LNCaP clone FGC (cell line): ENCODE results near the gene ZMIZ1.
A peak's percentile ranks its signal among the peaks of the same experiment; 100 is the strongest.

Experiments used
- DNase-seq: peaks from one replicate; pipeline ENCODE4 v3.0.0-alpha.2; 2011; ENCODE audit warnings: low read depth
- H3K4me3 ChIP-seq: 2 replicates; pipeline ENCODE4 v1.5.1; 2011; ENCODE audit warnings: mild to moderate bottlenecking, low read depth, low read length, control low read depth
- TF ChIP-seq, protein P1 (sequence below): IDR thresholded peaks from 2 replicates; pipeline ENCODE4 v1.5.1; 2012; ENCODE audit warnings: mild to moderate bottlenecking; ENCODE audit not compliant: control insufficient read depth, insufficient read depth; ENCODE audit errors: extremely low read depth

Gene ZMIZ1

DNA sequence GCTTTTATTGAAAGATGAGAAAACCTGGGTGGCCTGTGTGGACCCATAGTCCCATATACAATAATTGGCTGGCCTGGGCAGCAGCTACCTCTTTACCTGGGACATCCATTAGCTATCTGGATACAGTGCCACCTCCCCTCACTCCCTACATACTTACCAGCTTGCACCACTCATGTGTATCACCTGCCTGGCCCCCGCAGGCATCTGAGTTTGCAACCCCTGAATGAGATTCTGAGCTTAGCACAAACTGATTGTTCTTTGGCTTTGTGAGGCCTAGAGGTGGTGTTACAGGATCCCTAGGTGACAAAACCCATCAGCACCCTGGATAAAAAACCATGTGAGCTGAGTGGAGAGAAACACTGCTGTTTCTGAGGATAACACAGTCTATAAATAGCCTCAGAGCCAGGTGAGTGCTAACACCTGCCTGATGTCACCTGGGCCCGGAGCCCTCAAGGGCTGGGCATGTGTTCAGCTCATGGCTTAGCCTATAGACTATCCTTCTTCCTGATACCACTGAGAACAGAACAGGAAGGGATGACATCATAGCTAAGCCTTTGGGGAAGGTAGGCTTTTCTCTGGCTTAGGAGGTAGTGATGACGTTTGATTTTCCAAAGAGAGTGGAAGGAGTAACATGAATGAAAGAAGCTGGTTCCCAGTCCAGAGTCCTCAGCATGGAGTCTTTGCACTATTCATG is 275.9 kb downstream of the ZMIZ1 start:
- no peak overlapping the region for H3K4me3 ChIP-seq
- DNase-seq, result peak; percentile 44
- TF ChIP-seq, protein P1, sequence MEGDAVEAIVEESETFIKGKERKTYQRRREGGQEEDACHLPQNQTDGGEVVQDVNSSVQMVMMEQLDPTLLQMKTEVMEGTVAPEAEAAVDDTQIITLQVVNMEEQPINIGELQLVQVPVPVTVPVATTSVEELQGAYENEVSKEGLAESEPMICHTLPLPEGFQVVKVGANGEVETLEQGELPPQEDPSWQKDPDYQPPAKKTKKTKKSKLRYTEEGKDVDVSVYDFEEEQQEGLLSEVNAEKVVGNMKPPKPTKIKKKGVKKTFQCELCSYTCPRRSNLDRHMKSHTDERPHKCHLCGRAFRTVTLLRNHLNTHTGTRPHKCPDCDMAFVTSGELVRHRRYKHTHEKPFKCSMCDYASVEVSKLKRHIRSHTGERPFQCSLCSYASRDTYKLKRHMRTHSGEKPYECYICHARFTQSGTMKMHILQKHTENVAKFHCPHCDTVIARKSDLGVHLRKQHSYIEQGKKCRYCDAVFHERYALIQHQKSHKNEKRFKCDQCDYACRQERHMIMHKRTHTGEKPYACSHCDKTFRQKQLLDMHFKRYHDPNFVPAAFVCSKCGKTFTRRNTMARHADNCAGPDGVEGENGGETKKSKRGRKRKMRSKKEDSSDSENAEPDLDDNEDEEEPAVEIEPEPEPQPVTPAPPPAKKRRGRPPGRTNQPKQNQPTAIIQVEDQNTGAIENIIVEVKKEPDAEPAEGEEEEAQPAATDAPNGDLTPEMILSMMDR, result no peak

DNA sequence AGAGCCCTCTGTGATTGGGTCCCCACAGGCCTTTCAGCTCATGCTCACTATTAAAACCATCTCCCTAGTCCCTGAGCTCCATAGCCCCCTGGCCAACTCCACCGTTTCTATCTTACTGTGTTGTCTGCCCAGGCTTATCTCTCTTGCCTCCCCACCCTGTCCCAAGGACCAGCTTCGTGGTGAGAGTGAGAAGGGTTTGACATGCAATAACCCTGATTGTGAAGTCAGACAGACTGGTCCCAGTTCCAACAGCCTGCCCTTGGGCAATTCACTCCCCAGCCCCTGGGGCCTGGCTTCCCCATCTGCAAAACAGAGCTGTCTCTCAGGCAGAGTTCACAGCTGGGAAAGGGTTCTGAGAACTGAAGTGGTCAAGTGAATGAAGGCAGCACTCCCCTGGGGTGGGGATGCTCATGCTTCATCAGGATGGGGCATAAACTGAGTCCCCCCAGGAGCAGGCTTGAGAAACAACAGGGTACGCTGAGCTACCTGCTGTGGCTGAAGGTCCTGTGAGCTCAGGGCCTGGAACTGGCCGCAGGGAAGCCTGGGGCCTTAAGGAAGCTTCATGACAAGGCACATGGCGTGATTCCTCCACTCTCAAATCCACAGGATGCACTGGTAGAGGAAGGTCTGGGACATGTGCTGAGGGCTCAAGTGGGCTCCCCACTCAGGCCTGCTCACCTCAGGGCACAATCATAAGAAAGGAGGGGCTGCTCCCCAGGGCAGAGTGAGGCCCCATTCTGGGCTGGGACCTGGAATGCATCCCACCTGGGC is 276.7 kb downstream of the ZMIZ1 start:
- H3K4me3 ChIP-seq, result no peak overlapping the region
- DNase-seq, result no peak
- TF ChIP-seq, protein P1, result no peak

DNA sequence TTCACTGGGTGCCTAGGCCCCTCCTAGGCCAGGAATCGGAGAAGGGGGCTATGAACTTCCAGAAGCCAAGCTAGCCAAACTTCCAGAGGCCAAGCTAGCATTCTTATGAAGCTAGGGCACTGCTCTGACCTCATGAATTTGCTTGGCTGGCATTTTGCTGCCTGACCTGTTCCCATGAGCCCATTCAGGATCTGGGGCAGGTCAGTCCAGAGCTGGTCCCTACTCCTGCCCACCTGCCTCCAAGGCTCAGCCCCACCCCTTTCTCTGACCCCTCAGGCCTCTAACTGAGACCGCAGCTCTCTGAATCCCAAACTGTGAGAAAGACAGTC is 277.2 kb downstream of the ZMIZ1 start:
- no peak for DNase-seq
- no peak overlapping the region for H3K4me3 ChIP-seq
- TF ChIP-seq, protein P1, result no peak

DNA sequence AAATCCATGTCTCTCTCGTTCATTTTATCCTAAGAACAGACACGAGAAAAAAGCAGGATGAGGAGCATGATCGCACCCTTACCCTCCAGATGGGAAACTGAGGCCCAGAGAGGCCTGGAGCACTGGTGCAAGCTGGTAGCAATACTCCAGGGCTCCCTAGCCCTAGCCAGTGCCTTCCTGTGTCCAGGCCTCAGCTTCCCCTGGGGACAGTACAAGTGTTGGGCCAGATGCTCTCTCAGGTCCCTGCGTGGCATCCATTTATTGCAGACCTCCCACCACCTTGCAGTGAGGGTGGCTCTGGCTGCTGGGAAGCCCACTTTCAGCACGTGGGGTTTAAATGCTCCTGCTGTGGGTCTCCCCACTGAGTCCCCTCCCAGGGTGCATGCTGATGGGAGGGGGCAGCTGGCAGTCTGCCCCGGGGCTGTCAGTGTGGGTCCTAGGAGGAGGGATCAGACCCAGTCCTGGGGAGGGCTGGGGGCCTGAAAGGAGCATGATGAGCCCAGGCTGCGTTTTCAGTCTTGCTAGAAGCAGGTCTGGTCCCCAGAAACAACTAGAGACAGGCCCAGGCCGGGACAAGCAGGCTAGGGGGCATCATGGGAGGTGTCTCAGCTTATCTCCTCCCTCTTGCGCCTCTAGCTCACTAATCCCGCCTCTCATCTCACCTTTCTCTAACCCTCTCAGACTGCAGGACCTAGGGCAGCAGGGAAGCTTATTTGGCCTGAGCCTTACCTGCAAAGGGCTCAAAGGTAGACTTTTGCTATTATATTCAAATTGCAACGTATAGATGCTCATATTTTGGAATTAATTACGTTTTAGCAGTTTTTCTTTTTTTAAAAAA is 277.8 kb downstream of the ZMIZ1 start:
- TF ChIP-seq, protein P1, result no peak
- peak overlapping the region; percentile 78 for H3K4me3 ChIP-seq
- no peak for DNase-seq

DNA sequence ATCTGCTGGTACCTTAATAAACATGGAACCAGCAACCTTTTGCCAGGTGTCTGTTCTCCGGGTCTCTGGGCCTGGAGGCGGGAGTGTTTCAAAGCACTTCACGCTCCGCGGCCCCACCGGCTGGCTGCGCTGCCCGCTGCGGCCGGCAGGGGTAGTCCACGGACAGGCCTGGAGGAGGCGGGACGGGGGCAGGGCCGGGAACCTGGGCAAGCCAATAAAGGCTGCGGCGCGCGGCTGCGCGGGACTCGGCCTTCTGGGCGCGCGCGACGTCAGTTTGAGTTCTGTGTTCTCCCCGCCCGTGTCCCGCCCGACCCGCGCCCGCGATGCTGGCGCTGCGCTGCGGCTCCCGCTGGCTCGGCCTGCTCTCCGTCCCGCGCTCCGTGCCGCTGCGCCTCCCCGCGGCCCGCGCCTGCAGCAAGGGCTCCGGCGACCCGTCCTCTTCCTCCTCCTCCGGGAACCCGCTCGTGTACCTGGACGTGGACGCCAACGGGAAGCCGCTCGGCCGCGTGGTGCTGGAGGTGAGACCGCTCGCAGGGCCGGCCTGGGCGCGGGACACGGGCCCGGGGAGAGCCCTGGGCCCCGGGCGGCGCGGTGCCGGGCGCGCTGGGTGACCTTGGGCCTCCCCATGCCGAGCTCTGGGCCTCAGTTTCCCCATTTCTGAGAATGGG is 278.6 kb downstream of the ZMIZ1 start, which contains the start of gene PPIF:
PPIF (plus strand) TSS at position 244 of the 668 bp plus-strand sequence; CDS start at position 324, 80 bp downstream.
- DNase-seq, result peak; percentile 72
- TF ChIP-seq, protein P1, result peak; percentile 91
- H3K4me3 ChIP-seq, result peak within 1 kb of the TSS; percentile 78

DNA sequence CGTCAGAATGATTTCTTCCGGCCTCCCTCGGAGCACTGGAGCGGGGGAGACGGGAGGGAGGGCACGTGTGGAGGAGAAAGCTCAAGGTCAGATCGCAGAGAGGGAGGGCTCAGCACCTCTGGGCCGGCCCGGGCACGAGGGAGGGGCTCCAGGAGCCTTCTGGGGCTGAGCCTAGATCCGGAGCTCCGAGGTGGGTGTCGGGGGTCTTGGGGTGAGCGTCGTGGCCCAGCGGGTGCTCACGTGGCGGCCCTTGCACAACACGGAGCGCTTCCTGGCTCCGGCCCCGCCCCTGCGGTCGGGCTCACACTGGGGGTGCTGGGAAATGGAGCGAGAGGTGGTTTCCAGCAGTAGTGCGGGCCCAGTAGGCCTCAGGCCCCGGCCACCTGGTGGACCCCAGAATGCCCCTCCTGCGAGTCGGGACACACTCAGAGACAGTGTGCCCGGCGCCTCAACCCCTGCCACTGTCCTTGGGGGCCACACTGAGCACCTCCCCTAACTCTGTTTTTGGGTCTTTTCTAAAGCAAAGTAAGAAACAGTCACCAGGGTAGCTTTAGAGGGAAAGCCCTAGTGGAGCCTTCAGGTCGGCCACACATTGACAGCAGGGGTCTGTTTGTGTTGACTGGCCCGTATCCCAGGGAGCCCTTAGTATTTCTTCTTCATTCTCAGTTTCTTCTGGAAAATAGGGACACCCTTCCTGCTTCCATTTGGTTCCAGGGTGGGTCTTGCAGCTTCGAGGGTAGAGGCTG is 279.3 kb downstream of the ZMIZ1 start:
- peak overlapping the region; percentile 78 for H3K4me3 ChIP-seq
- TF ChIP-seq, protein P1, result no peak
- no peak for DNase-seq
